ENCODE measurements around the gene RIBC1. TPM values are rescaled to one million over a fixed set of nuclear protein-coding genes. Genes with fewer than 3 reads are reported as not detected.
A peak's percentile ranks its signal among the peaks of the same experiment; 100 is the strongest.

RIBC1 gene
- total RNA-seq, 3 donors from 2014 or later = 0.43 to 1.5 (median 1.0) TPM

GRCh38 chrX:53421125-53421524, 1.5 kb upstream of the RIBC1 start:
- no peak for DNase-seq
- Mint-ChIP-seq H3K4me3 (peak overlapping the region; percentile 96), H3K27me3 (ENCODE audit: low read depth) (no peaks in the 10 kb centered on the region), H3K4me1 (ENCODE audit: low read depth) (peaks cover 26% of the 10 kb centered on the region), H3K9me3 (no peaks in the 10 kb centered on the region), H3K36me3 (ENCODE audit: insufficient read depth) (peaks cover 2% of the 10 kb centered on the region)
- ATAC-seq = no peak

- Mint-ChIP-seq H3K4me3 (peak overlapping the region; percentile 96), H3K9me3 (no peaks in the 10 kb centered on the region), H3K27me3 (ENCODE audit: low read depth) (no peaks in the 10 kb centered on the region), H3K4me1 (ENCODE audit: low read depth) (peaks cover 26% of the 10 kb centered on the region), H3K36me3 (ENCODE audit: insufficient read depth) (peaks cover 2% of the 10 kb centered on the region)
- DNase-seq (no peak), ATAC-seq (peak; percentile 32 to 34)
These were observed 944 bp upstream of the RIBC1 start for GRCh38 chrX:53421772-53422085.

- Mint-ChIP-seq H3K9me3 (no peaks in the 10 kb centered on the region), H3K36me3 (ENCODE audit: insufficient read depth) (peaks cover 2% of the 10 kb centered on the region), H3K4me1 (ENCODE audit: low read depth) (peaks cover 26% of the 10 kb centered on the region), H3K27me3 (ENCODE audit: low read depth) (no peaks in the 10 kb centered on the region), H3K4me3 (peak within 1 kb of the TSS; percentile 96)
- ATAC-seq (peak; percentile 92 to 93), DNase-seq (peak; percentile 98)
These were observed 400 bp upstream of the RIBC1 start, which contains the start of gene SMC1A for GRCh38 chrX:53422086-53422860. TSS of gene SMC1A (minus strand) at chrX:53422654. CDS start at chrX:53422600, 54 bp downstream.

- Mint-ChIP-seq H3K36me3 (ENCODE audit: insufficient read depth) (peaks cover 4% of the 10 kb centered on the region), H3K4me1 (ENCODE audit: low read depth) (peaks cover 10% of the 10 kb centered on the region), H3K4me3 (no peak overlapping the region), H3K27me3 (ENCODE audit: low read depth) (no peaks in the 10 kb centered on the region), H3K9me3 (no peaks in the 10 kb centered on the region)
- DNase-seq = no peak
- ATAC-seq = no peak
These were observed 7.1 kb downstream of the RIBC1 start for GRCh38 chrX:53429755-53430154.

GRCh38 chrX:53430231-53430630, 7.6 kb downstream of the RIBC1 start:
- ATAC-seq (no peak), DNase-seq (no peak)
- Mint-ChIP-seq H3K4me1 (ENCODE audit: low read depth) (peaks cover 12% of the 10 kb centered on the region), H3K9me3 (no peaks in the 10 kb centered on the region), H3K4me3 (no peak overlapping the region), H3K27me3 (ENCODE audit: low read depth) (no peaks in the 10 kb centered on the region), H3K36me3 (ENCODE audit: insufficient read depth) (peaks cover 4% of the 10 kb centered on the region)

- Mint-ChIP-seq H3K4me3 (peak within 1 kb of the TSS; percentile 94), H3K27me3 (ENCODE audit: low read depth) (no peaks in the 10 kb centered on the region), H3K36me3 (ENCODE audit: insufficient read depth) (peaks cover 4% of the 10 kb centered on the region), H3K9me3 (no peaks in the 10 kb centered on the region), H3K4me1 (ENCODE audit: low read depth) (peaks cover 15% of the 10 kb centered on the region)
- peak; percentile 82 for DNase-seq
- ATAC-seq = peak; percentile 97 to 99
These were observed 11.3 kb downstream of the RIBC1 start, which contains the start of gene HSD17B10 for GRCh38 chrX:53433651-53434639. TSS of gene HSD17B10 (minus strand) at chrX:53434370. CDS start at chrX:53434345, 25 bp downstream.

GRCh38 chrX:53435997-53436396, 13.3 kb downstream of the RIBC1 start:
- Mint-ChIP-seq H3K36me3 (ENCODE audit: insufficient read depth) (no peaks in the 10 kb centered on the region), H3K4me1 (ENCODE audit: low read depth) (peaks cover 20% of the 10 kb centered on the region), H3K4me3 (no peak overlapping the region), H3K27me3 (ENCODE audit: low read depth) (no peaks in the 10 kb centered on the region), H3K9me3 (no peaks in the 10 kb centered on the region)
- ATAC-seq (peak; percentile 61 to 66), DNase-seq (peak; percentile 58)

GRCh38 chrX:53437206-53437605, 14.5 kb downstream of the RIBC1 start:
- Mint-ChIP-seq H3K4me3 (no peak overlapping the region), H3K36me3 (ENCODE audit: insufficient read depth) (no peaks in the 10 kb centered on the region), H3K27me3 (ENCODE audit: low read depth) (no peaks in the 10 kb centered on the region), H3K9me3 (no peaks in the 10 kb centered on the region), H3K4me1 (ENCODE audit: low read depth) (peaks cover 22% of the 10 kb centered on the region)
- ATAC-seq (no peak), DNase-seq (no peak)

GRCh38 chrX:53438174-53438831, 15.6 kb downstream of the RIBC1 start:
- no peaks in the 10 kb centered on the region for H3K36me3 Mint-ChIP-seq (ENCODE audit: insufficient read depth)
- no peaks in the 10 kb centered on the region for H3K27me3 Mint-ChIP-seq (ENCODE audit: low read depth)
- peaks cover 20% of the 10 kb centered on the region for H3K4me1 Mint-ChIP-seq (ENCODE audit: low read depth)
- no peaks in the 10 kb centered on the region for H3K9me3 Mint-ChIP-seq
- DNase-seq (no peak), ATAC-seq (no peak)
- H3K4me3 Mint-ChIP-seq = no peak overlapping the region

- Mint-ChIP-seq H3K36me3 (ENCODE audit: insufficient read depth) (no peaks in the 10 kb centered on the region), H3K9me3 (no peaks in the 10 kb centered on the region), H3K27me3 (ENCODE audit: low read depth) (no peaks in the 10 kb centered on the region), H3K4me1 (ENCODE audit: low read depth) (peaks cover 18% of the 10 kb centered on the region), H3K4me3 (no peak overlapping the region)
- no peak for ATAC-seq
- DNase-seq = no peak
These were observed 16.2 kb downstream of the RIBC1 start for GRCh38 chrX:53438832-53439230.

- no peaks in the 10 kb centered on the region for H3K27me3 Mint-ChIP-seq (ENCODE audit: low read depth)
- DNase-seq (no peak), ATAC-seq (no peak)
- peak overlapping the region; percentile 29 for H3K4me3 Mint-ChIP-seq
- no peaks in the 10 kb centered on the region for H3K36me3 Mint-ChIP-seq (ENCODE audit: insufficient read depth)
- peaks cover 10% of the 10 kb centered on the region for H3K4me1 Mint-ChIP-seq (ENCODE audit: low read depth)
- no peaks in the 10 kb centered on the region for H3K9me3 Mint-ChIP-seq
These were observed 17.4 kb downstream of the RIBC1 start for GRCh38 chrX:53440101-53440500.

- Mint-ChIP-seq H3K4me3 (peak overlapping the region; percentile 77), H3K36me3 (ENCODE audit: insufficient read depth) (no peaks in the 10 kb centered on the region), H3K9me3 (no peaks in the 10 kb centered on the region), H3K27me3 (ENCODE audit: low read depth) (no peaks in the 10 kb centered on the region), H3K4me1 (ENCODE audit: low read depth) (peaks cover 10% of the 10 kb centered on the region)
- ATAC-seq = peak in 1 of 2 donors; percentile 41
- peak; percentile 19 for DNase-seq
These were observed 18.2 kb downstream of the RIBC1 start for GRCh38 chrX:53440621-53441517.

GRCh38 chrX:53441531-53442321, 19.1 kb downstream of the RIBC1 start:
- peaks cover 7% of the 10 kb centered on the region for H3K4me1 Mint-ChIP-seq (ENCODE audit: low read depth)
- DNase-seq (peak; percentile 64), ATAC-seq (peak; percentile 83 to 87)
- H3K4me3 Mint-ChIP-seq = peak overlapping the region; percentile 77
- H3K27me3 Mint-ChIP-seq (ENCODE audit: low read depth) = no peaks in the 10 kb centered on the region
- H3K9me3 Mint-ChIP-seq = no peaks in the 10 kb centered on the region
- H3K36me3 Mint-ChIP-seq (ENCODE audit: insufficient read depth) = no peaks in the 10 kb centered on the region

Data from activated T-cell treated with anti-CD3 and anti-CD28 coated beads, Interleukin-2, amount 50 U/mL, for 4 hours (primary cell).